ENCODE measurements around the gene USF1.

DNA sequence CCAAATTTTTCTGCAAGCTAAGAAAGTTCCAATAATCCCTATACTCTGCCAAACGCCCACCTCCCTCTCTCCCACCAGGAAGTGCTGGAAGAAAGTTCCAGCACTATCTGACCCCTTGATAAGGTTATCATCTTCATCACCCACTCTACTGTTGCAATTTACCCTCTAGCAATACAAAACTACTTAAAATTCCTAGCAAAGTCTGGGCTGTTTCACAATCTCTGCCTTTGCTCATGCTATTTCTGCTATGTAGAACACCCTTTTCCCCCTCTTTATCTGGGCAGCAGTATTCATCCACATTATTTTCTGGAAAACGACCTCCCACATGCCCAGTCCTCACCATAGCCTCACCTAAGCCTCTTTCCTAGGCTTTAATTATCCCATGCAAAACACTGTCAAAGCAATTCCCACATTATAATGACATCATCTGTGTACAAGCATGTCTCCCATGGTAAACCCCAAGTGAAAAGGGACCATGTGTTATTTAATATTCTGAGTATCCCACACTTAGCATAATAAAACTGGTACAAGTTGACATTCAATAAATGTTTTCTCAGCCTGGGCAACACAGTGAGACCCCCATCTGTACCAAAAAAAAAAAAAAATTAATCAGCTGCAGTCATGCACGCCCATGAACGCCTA lies 36.8 kb downstream of the USF1 start:
- TF ChIP-seq POLR2AphosphoS5 (IDR thresholded peaks at IDR 0.05; ENCODE audit: low read depth, low read length) = no peak
- TF ChIP-seq POLR2A (IDR thresholded peaks at IDR 0.05; ENCODE audit: low read depth, low read length) = no peak
- TF ChIP-seq TAF1 (IDR thresholded peaks at IDR 0.05; ENCODE audit: low read depth, low read length) = no peak
- no peak for TF ChIP-seq POU2F2 (IDR thresholded peaks at IDR 0.05; ENCODE audit: low read depth, low read length)
- no peak for TF ChIP-seq SPI1 (IDR thresholded peaks at IDR 0.05; ENCODE audit: low read depth, low read length)
- no peak for TF ChIP-seq PAX5 (IDR thresholded peaks at IDR 0.05; ENCODE audit: insufficient read depth, low read length, severe bottlenecking)
